ENCODE measurements around the gene PLCB1. TPM values are rescaled to one million over a fixed set of nuclear protein-coding genes. Genes with fewer than 3 reads are reported as not detected.
"Not testable (repeated sequence)": the region's sequence is repeated elsewhere in the genome, so short reads cannot be mapped to it uniquely, and the experiment has no call there.

PLCB1 gene
- total RNA-seq, 1 experiment from 2014 or later, result 6.0 TPM

GRCh38 chr20:8640461-8640860, 508.4 kb downstream of the PLCB1 start:
- no peaks in the 10 kb centered on the region for H3K9me3 Mint-ChIP-seq (ENCODE audit: low read depth, unreplicated experiment)
- no peak overlapping the region for H3K27ac Mint-ChIP-seq (ENCODE audit: unreplicated experiment)
- DNase-seq, result no peak
- no peak for TF ChIP-seq CTCF (IDR thresholded peaks at IDR 0.05; ENCODE audit: unreplicated experiment)
- intact Hi-C loops (cut with micrococcal nuclease; ENCODE audit: unreplicated experiment), result no loop called here
- H3K36me3 Mint-ChIP-seq (ENCODE audit: insufficient read depth, unreplicated experiment), result no peaks in the 10 kb centered on the region
- no peaks in the 10 kb centered on the region for H3K27me3 Mint-ChIP-seq (ENCODE audit: unreplicated experiment)
- H3K4me1 Mint-ChIP-seq (ENCODE audit: low read depth, unreplicated experiment), result no peaks in the 10 kb centered on the region
- CTCF ChIA-PET, result no interaction called here
- no peak overlapping the region for H3K4me3 Mint-ChIP-seq (ENCODE audit: low read depth, unreplicated experiment)
- no TSS peak for BruUV-seq (replicated peaks)

- H3K27me3 Mint-ChIP-seq (ENCODE audit: unreplicated experiment), result no peaks in the 10 kb centered on the region
- intact Hi-C loops (cut with micrococcal nuclease; ENCODE audit: unreplicated experiment), result no loop called here
- H3K36me3 Mint-ChIP-seq (ENCODE audit: insufficient read depth, unreplicated experiment), result no peaks in the 10 kb centered on the region
- TF ChIP-seq CTCF (IDR thresholded peaks at IDR 0.05; ENCODE audit: unreplicated experiment), result no peak
- H3K9me3 Mint-ChIP-seq (ENCODE audit: low read depth, unreplicated experiment), result no peaks in the 10 kb centered on the region
- H3K4me1 Mint-ChIP-seq (ENCODE audit: low read depth, unreplicated experiment), result no peaks in the 10 kb centered on the region
- CTCF ChIA-PET, result no interaction called here
- BruUV-seq (replicated peaks), result no TSS peak
- no peak overlapping the region for H3K27ac Mint-ChIP-seq (ENCODE audit: unreplicated experiment)
- DNase-seq, result no peak
- H3K4me3 Mint-ChIP-seq (ENCODE audit: low read depth, unreplicated experiment), result no peak overlapping the region
Observed at GRCh38 chr20:8642247-8642646, 510.2 kb downstream of the PLCB1 start.

GRCh38 chr20:8644468-8644867, 512.4 kb downstream of the PLCB1 start:
- intact Hi-C loops (cut with micrococcal nuclease; ENCODE audit: unreplicated experiment); BruUV-seq (replicated peaks); H3K4me1 Mint-ChIP-seq (ENCODE audit: low read depth, unreplicated experiment); H3K9me3 Mint-ChIP-seq (ENCODE audit: low read depth, unreplicated experiment); H3K36me3 Mint-ChIP-seq (ENCODE audit: insufficient read depth, unreplicated experiment); H3K27ac Mint-ChIP-seq (ENCODE audit: unreplicated experiment); H3K4me3 Mint-ChIP-seq (ENCODE audit: low read depth, unreplicated experiment); DNase-seq; H3K27me3 Mint-ChIP-seq (ENCODE audit: unreplicated experiment); CTCF ChIA-PET: not testable (repeated sequence)

GRCh38 chr20:8645326-8645725, 513.3 kb downstream of the PLCB1 start:
- H3K4me1 Mint-ChIP-seq (ENCODE audit: low read depth, unreplicated experiment), result no peaks in the 10 kb centered on the region
- no peak for DNase-seq
- TF ChIP-seq CTCF (IDR thresholded peaks at IDR 0.05; ENCODE audit: unreplicated experiment), result no peak
- CTCF ChIA-PET, result no interaction called here
- intact Hi-C loops (cut with micrococcal nuclease; ENCODE audit: unreplicated experiment), result no loop called here
- H3K36me3 Mint-ChIP-seq (ENCODE audit: insufficient read depth, unreplicated experiment), result no peaks in the 10 kb centered on the region
- H3K27ac Mint-ChIP-seq (ENCODE audit: unreplicated experiment), result no peak overlapping the region
- H3K4me3 Mint-ChIP-seq (ENCODE audit: low read depth, unreplicated experiment), result no peak overlapping the region
- BruUV-seq (replicated peaks), result no TSS peak
- H3K27me3 Mint-ChIP-seq (ENCODE audit: unreplicated experiment), result no peaks in the 10 kb centered on the region
- H3K9me3 Mint-ChIP-seq (ENCODE audit: low read depth, unreplicated experiment), result no peaks in the 10 kb centered on the region

- Mint-ChIP-seq H3K9me3 (ENCODE audit: low read depth, unreplicated experiment) (no peaks in the 10 kb centered on the region), H3K27me3 (ENCODE audit: unreplicated experiment) (no peaks in the 10 kb centered on the region), H3K4me1 (ENCODE audit: low read depth, unreplicated experiment) (no peaks in the 10 kb centered on the region), H3K4me3 (ENCODE audit: low read depth, unreplicated experiment) (no peak overlapping the region), H3K27ac (ENCODE audit: unreplicated experiment) (no peak overlapping the region), H3K36me3 (ENCODE audit: insufficient read depth, unreplicated experiment) (no peaks in the 10 kb centered on the region)
- CTCF ChIA-PET, result no interaction called here
- TF ChIP-seq CTCF (IDR thresholded peaks at IDR 0.05; ENCODE audit: unreplicated experiment), result no peak
- intact Hi-C loops (cut with micrococcal nuclease; ENCODE audit: unreplicated experiment), result no loop called here
- no peak for DNase-seq
- BruUV-seq (replicated peaks), result no TSS peak
Observed at GRCh38 chr20:8646033-8646441, 514.0 kb downstream of the PLCB1 start.

All from Calu3 (cell line).